CD4-positive, alpha-beta T cell treated with Interleukin-6 for 4 hours (primary cell): Measurements from ENCODE around the gene UPK2.

Source experiments
- DNase-seq: peaks from one replicate; pipeline ENCODE4 v3.0.0-alpha.2; 2020; ENCODE audit warnings: mixed read lengths

Gene UPK2

GRCh38 chr11:118918128-118918685, 37.9 kb upstream of the UPK2 start:
- DNase-seq, result peak; percentile 60

DNA sequence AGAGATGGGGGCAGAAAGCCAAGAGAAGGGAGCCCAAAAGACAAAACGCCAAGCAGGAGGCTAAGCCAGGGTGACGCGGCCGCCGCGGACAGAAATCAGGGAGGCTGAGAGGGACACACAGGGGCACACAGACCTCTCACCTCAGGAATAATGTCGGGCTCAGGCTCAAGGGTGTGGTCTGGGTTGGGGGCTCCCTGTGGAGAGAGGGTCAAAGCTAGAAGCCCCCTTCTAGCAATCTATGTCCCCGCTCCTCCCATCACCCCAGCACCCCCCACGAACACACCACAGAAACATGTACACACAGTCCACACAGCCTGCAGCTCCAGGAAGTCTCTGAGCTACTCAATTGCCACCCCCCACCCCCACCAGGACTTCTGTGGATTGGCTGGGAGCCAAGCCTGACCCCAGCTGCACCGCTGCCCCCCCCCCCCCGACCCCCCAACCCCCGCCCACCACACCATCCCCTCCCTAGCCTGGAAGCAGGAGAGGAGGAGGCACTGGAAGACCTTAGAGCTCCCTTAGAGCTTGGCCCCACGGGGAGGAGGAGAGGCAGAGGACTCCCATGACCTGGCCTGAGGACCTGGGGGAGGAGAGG, 37.3 kb upstream of the UPK2 start:
- DNase-seq, result peak; percentile 63

- DNase-seq, result no peak
Observed at GRCh38 chr11:118921121-118921928, 34.8 kb upstream of the UPK2 start.

- no peak for DNase-seq
Observed at GRCh38 chr11:118921929-118922744, 34.0 kb upstream of the UPK2 start.

DNA sequence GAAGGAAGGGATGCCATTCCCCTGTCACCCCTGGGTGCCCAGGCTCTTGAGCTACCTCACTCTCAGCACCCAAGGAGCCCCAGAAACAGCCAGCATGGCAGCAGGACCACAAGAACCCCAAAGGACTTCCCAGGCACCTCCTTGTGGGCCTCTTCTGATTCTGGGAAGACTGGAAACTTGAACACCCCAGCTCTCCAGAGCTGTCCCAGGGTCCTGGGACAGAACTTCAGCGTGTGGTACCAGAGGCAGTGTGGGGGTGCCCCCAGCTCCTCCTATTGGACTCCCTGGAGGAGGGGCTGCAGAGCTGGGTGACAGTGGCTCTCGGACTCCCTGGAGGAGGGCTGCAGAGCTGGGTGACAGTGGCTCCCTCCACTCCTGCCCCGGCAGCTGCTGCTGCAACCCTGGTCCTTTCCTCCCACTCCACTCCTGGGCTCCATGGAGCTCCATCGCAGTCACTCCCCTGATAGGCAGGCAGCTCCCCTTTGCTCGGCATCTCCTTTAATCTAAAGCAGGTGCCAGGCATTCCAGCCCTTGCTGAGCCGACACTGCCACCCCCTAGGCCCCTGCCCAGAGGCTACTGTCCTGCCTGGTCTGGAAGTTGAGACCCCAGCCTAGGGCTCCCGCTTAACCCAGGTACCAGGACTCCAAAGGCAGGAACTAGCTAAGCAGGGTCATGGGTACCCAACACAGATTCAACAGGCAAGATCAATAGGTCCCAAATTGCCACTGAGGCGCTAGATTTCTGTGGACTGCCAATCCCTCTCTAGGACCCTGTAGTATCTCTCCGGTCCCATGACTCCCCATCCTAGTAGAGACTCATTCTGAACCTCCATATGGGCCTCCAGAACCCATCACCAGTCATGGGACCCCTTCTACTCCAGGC, 33.1 kb upstream of the UPK2 start:
- no peak for DNase-seq

DNA sequence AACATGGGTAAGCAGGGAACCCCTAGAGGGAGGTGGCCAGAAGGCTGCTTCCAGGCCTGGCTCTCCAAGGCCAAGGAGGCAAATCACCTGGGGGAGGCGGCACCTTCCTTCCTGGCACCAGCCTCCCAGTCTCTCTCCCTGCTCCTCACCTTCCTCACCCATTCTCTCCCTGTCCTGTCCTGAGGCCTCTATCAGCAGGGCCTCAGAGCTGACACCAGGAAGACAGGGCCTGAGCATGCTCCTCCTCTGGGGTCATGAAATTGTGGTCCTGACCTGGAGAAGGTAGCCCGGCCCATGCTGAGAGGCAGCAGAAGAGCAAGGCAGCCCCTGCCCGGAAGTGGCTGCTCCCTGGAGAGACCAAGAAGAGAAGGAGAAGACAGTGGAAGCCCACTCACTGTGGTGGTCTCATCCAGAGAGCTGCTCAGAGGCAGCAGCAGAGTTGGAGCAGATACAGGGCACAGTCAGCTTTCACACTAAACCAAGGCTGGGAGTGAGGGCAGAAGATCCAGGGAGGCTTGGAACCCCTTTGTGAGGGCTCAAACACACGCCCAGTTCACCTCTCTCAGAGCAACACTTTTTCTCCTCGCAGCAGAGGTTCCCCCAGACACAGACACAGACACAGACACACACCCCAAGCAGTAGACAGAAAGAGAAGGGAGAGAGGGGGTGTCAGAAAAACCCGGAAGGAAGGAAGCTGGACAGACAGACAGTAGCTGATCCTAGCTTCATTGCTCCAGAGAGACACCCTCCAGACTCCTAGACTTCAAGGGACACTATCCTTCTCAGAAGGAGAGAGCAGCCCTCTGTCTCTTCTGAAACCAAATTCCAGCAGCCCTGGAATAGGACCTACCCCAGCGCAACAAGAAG, 32.1 kb upstream of the UPK2 start:
- peak; percentile 70 for DNase-seq

GRCh38 chr11:118924591-118925585, 31.2 kb upstream of the UPK2 start:
- DNase-seq, result peak; percentile 52

- DNase-seq, result no peak
Observed at GRCh38 chr11:118927554-118928100, 28.5 kb upstream of the UPK2 start.

GRCh38 chr11:118928101-118928869, 27.8 kb upstream of the UPK2 start:
- DNase-seq, result peak; percentile 94

DNA sequence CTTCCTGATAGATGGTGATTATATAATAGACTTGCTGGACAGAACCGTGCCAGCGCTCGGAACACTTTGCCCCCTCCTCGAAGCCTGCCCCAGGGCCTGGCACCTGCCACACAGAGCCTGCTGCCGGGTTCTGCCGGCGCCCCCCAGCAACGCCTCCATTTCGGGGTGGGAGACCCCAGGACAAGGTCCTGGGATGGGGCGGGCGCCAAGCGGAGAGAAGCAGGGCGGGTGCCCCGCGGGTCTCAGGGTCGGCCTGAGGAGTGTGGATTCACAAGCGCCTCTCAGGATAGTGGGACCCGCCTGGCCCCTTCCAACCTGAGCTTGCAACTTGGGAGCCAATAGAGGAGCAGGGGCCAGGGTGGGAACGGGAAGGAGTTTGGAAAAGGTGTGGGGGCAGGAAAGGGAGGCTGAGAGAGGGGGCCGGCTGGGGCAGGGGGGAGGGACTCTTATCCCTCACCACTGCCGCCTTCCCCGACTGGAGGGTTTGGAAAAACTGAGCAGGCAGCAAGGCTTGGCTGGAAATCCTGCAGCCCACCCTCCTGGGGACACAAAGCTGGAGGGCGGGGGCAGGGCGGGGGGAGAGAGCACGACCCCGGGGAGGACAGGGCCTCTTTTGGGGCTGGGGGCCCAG, 27.1 kb upstream of the UPK2 start:
- peak; percentile 40 for DNase-seq

DNA sequence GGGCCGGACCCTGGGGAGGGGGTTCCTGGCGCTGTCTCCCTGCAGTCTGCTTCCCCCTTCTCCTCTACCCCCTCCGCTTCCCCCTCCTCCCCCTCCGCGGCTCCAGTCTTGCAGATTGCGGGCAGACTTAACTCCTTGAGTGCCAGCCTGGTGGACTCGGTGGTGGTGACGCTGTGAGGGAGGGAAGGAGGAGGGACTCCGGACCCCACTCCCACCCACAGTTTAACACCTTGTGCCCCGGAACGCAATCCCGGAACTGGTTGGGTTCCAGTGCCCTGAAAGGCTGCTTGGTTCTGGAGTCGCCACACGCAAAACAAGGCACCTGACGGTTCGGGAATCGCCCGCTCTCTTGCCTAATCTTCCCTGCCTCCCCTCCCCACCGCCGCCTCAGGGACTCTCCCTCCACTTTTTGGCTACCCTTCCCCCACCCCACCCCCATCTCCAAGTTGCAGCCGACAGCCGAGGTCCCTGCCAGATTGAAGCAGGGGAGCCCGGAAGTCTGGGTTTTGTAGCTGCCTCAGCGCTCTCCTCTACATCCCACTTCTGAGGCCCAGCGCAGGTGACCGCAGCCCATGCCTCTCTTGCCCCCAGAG, 26.5 kb upstream of the UPK2 start:
- DNase-seq, result peak; percentile 88

GRCh38 chr11:118930094-118930712, 25.9 kb upstream of the UPK2 start:
- DNase-seq, result peak; percentile 90

GRCh38 chr11:118931571-118931970, 24.5 kb upstream of the UPK2 start:
- no peak for DNase-seq

GRCh38 chr11:118933486-118933885, 22.6 kb upstream of the UPK2 start:
- DNase-seq, result no peak

DNA sequence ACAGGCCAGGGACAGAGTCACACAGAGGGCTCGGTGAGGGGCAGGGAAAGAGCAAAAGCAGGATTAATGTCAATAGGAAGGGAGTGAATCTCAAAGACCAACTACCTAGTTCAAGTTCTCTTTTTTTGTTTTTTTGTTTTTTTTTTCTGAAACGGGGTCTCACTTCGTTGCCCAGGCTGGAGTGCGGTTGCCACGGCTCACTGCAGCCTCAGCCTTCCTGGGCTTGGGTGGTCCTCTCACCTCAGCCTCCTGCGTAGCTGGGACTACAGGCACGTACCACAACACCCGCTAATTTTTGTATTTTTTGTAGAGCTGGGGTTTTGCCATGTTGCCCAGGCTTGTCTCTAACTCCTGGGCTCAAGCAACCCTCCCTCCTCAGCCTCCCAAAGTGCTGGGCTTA, 20.7 kb upstream of the UPK2 start:
- DNase-seq, result no peak

- DNase-seq, result no peak
Observed at GRCh38 chr11:118938491-118939403, 17.4 kb upstream of the UPK2 start.
